Kidney glomerular epithelial cell (primary cell): ENCODE data around the gene ADGRB3.

Experiments
- DNase-seq: peaks from one replicate; lab custom pipeline; 2025; lab: John Stamatoyannopoulos, UW

Gene ADGRB3

GRCh38 chr6:68704485-68704884, 69.4 kb downstream of the ADGRB3 start:
- no peak for DNase-seq

GRCh38 chr6:68709091-68709490, 74.0 kb downstream of the ADGRB3 start:
- no peak for DNase-seq

GRCh38 chr6:68709882-68710281, 74.8 kb downstream of the ADGRB3 start:
- DNase-seq: no peak

- DNase-seq: no peak
Observed at GRCh38 chr6:68710496-68710895, 75.4 kb downstream of the ADGRB3 start.

- DNase-seq: no peak
Observed at GRCh38 chr6:68710916-68711315, 75.8 kb downstream of the ADGRB3 start.

- DNase-seq: no peak
Observed at GRCh38 chr6:68711386-68712000, 76.4 kb downstream of the ADGRB3 start.

- no peak for DNase-seq
Observed at GRCh38 chr6:68716620-68717019, 81.5 kb downstream of the ADGRB3 start.

- no peak for DNase-seq
Observed at GRCh38 chr6:68718385-68719073, 83.4 kb downstream of the ADGRB3 start.

GRCh38 chr6:68719761-68720160, 84.7 kb downstream of the ADGRB3 start:
- no peak for DNase-seq

- no peak for DNase-seq
Observed at GRCh38 chr6:68722891-68723527, 87.9 kb downstream of the ADGRB3 start.

GRCh38 chr6:68724060-68724459, 89.0 kb downstream of the ADGRB3 start:
- DNase-seq: no peak

GRCh38 chr6:68726337-68726736, 91.3 kb downstream of the ADGRB3 start:
- DNase-seq: no peak

GRCh38 chr6:68726992-68727391, 91.9 kb downstream of the ADGRB3 start:
- no peak for DNase-seq

- no peak for DNase-seq
Observed at GRCh38 chr6:68727699-68728098, 92.6 kb downstream of the ADGRB3 start.

- DNase-seq: no peak
Observed at GRCh38 chr6:68728159-68728979, 93.3 kb downstream of the ADGRB3 start.

GRCh38 chr6:68729377-68729903, 94.4 kb downstream of the ADGRB3 start:
- no peak for DNase-seq

GRCh38 chr6:68730291-68731054, 95.4 kb downstream of the ADGRB3 start:
- no peak for DNase-seq

- no peak for DNase-seq
Observed at GRCh38 chr6:68732423-68732822, 97.3 kb downstream of the ADGRB3 start.

- no peak for DNase-seq
Observed at GRCh38 chr6:68735866-68736265, 100.8 kb downstream of the ADGRB3 start.

GRCh38 chr6:68737061-68737460, 102.0 kb downstream of the ADGRB3 start:
- no peak for DNase-seq

GRCh38 chr6:68738039-68738438, 103.0 kb downstream of the ADGRB3 start:
- no peak for DNase-seq
